NCI-H1105 treated with DMSO at 0.1 percent for 48 hours (cell line): ENCODE data around the gene GNL3L.
A peak's percentile ranks its signal among the peaks of the same experiment; 100 is the strongest.
"Not testable (repeated sequence)": the region's sequence is repeated elsewhere in the genome, so short reads cannot be mapped to it uniquely, and the experiment has no call there.

ENCODE experiments used
- DNase-seq: peaks from one replicate; lab custom pipeline; 2025; lab: John Stamatoyannopoulos, UW

The GNL3L gene, protein sequence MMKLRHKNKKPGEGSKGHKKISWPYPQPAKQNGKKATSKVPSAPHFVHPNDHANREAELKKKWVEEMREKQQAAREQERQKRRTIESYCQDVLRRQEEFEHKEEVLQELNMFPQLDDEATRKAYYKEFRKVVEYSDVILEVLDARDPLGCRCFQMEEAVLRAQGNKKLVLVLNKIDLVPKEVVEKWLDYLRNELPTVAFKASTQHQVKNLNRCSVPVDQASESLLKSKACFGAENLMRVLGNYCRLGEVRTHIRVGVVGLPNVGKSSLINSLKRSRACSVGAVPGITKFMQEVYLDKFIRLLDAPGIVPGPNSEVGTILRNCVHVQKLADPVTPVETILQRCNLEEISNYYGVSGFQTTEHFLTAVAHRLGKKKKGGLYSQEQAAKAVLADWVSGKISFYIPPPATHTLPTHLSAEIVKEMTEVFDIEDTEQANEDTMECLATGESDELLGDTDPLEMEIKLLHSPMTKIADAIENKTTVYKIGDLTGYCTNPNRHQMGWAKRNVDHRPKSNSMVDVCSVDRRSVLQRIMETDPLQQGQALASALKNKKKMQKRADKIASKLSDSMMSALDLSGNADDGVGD

DNA sequence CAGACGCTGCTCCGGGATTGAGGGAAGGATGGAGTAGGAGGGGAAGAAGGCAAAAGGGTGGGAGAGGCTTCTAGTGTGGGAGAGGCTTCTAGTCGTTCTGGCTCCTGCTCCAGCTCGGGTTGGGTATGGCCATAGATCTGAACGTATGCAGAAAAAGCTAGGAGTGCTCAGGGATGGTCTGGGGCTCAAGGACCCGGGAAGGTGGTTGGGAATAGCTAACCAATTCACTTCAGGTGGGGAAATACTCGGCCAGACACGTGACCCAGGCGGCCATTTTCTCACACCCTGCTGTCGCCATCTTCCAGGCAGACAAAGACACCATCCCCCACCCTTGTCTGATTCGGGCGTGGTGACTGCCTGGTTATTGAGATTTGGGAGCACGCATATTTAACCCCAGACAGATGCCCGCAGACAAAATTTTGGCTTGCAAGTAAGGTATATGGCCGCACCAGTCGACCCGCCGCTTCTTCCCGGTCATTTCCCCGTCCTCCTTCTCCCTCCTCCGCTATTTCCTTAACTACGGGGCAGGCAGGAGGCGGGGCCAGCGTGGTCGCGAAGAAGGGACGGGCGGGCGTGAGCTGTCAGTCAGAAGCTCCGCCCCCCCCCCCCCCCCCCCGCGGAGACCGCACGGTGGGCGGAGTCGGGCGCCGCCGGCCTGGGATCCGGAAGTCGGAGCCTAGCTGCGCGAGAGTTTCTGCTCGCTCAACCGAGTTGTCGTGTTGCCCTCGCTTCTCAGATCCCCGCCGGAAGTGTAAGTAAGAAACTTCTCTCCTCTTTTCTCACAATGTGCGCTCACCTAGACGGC is at the start of gene GNL3L:
GNL3L (plus strand) TSS at position 668 of the 805 bp plus-strand sequence. CDS start 2,348 bp downstream, outside the sequence.
- peak; percentile 84 for DNase-seq

DNA sequence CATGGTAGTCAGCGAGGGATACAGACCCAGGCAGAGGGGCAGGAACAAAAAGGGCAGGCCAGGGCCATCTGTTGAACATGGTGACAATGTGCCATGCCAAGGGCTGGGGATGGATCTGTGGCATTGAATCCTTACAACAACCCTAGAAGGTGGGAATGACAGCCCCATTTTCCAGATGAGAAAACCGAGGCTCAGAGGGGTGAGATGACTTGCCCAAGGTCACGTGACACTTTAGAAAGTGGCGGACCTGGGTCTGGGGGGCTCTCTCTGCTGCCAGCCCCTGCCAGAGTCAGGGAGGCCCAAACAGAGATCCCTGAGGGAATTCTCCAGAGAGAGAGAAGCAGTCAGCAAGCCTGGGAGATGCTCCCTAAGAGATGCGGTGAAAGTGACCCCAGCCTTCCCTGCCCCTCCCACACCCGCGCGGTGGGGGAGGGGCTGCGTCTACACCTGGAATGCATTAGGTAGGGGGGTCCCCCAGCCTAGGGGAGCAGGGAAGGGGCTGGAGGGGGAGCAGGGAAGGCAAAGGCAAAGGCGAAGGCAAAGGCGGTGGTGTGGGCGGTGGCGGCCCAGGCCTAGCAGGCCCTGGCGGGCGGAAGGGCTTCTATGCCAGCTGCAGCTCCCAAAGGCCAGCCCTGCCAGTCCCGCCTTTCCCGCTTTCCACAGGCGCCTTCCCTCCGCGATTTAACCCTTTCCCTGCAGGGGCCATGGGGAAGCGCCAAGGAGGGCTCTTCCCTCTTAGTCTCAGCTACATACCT is 47.0 kb upstream of the GNL3L start:
- no peak for DNase-seq

DNA sequence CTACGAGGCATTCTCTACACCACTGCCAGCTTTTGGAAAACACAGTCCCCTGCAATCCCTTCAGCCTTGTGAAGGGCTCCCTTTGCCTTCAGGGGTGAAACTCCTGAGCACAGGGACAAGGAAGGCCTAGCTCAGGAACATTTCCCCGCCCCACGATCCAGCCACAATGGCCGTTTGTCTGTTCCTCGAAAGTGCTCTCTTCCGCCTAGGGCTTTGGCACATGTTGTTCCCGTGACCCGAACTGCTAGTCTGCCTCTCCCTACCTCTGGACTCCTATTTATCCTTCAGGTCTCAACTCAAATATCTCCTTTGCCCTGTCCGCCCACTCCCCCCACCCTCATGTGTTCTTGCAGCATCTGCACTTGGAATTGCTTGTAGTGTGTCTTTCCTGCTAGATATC is 46.1 kb upstream of the GNL3L start:
- DNase-seq, result no peak

DNA sequence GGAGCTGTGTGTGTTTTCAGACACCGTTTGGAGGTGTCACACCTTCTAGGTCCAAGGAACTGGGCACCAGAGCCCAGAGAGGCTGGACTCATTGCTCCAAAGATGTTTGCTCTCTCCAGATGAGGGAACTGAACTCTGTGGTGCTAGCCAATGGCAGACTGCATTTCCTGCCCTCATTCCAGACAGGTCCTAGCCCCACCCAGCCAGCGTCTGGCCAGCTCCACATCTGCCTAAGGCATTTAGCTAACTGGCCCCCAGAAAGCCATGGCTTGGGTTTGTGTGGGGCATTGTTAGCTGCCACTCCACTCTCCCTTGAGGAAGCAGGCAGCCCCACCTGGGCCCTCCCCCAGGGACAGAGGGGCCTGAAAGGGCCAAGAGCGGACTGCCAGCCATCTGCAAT is 45.4 kb upstream of the GNL3L start:
- no peak for DNase-seq

DNA sequence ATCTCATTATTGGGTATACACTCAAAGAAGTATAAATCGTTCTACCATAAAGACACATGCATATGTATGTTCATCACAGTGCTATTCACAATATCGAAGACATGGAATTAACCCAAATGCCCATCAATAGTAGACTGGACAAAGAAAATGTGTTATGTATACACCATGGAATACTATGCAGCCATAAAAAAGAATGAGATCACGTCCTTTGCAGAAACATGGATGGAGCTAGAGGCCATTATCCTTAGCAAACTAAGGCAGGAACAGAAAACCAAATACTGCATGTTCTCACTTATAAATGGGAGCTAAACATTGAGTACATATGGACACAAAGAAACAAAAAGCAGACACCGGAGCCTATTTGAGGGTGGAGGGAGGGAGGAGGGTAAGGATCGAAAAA is 40.2 kb upstream of the GNL3L start:
- DNase-seq, result not testable (repeated sequence)

DNA sequence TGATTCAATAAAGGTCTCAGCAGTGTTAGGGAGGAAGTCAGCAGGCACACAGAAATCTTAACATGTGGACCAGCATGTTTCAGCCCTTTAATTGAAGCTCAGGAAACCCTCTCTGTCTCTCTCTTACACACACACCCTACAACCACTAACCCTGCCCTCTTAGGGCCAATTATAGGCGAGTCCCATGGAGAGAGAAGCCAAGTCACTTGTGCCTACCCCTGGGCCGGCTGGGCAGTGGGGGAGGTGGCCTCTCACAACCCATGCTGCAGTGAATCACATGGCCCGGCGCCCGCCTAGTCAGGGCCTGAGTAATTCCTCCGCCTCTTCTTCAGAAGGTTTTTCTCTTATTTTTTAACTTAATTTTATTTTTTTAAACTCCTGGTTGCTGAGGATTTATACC is 37.7 kb upstream of the GNL3L start:
- no peak for DNase-seq

DNA sequence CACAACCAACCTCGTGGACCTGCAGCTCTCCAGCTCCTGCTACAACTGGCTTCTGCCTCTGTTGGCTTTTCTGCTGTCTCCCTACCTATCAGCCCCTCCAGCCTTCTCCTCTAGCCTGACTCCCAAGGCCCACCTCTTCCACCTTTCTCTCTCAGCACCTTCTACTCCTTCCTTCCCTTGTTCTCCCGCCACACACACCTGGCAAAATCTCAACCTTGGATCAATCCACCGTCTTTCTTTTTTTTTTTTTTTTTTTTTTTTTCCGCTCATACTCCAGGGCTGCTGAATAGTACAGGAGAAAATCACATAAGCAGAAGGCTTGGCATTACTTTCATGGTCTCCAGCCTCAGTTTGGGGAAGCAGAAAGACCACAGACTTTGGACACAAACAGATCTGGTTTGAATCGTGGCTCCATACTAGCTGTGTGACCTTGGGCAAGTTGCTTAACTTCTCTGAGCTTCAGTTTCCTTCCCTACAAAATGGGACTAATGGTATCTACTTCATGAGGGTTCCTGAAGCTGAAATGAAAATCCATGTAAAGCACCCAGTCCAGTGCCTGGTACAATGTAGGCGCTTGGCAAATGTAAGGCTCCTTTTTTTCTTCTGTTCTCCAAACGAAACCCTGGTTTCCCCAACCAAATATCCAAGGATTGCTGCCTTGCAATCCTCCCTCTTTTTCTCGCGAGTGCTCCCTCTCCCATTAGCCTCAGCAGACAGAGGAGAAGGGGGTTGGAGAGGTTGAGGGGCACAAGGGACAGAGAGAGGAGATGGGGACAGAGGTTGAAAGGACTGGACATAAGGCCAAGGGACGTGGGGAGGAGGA is 35.6 kb upstream of the GNL3L start:
- no peak for DNase-seq

DNA sequence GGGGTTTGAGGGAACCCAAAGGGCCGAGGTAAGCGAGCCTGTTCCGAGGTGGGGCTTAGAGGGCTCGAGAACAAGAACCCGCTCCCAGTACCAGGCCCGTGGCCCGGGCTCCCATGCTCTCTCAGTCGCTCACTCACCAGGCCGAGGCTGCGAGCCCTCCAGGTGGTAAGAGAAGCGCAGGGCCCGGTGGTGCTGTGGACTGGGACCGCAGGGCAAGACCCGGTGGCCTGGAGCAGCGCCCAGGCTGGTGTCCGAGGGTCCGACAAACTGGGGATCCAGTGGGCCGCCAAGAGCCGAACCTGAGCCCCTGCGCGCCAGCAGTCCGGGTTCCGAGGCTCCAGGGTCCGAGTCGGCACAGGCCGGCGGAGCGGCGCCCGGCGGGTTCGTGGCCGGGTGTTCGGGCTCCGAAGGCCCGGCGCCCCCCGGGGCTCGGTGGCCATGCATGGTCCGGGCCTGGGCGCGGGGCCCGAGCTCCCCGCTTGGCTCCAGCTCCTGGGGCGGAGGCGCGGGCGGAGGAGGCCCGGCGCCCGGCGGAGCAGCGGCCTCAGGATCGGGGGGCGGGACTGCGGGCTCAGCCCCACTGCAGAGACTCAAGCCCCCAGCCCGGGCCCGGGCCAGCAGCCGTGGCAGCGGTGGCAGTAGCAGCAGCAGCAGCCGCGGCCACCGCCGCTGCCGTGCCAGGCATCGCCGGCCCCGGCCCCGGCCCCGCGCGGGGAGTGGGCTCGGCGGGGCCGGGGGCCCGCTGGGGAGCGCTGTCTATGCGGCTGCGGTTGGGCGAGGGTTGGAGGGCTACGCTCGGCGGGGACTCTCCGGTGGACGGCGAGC is 34.8 kb upstream of the GNL3L start:
- no peak for DNase-seq

DNA sequence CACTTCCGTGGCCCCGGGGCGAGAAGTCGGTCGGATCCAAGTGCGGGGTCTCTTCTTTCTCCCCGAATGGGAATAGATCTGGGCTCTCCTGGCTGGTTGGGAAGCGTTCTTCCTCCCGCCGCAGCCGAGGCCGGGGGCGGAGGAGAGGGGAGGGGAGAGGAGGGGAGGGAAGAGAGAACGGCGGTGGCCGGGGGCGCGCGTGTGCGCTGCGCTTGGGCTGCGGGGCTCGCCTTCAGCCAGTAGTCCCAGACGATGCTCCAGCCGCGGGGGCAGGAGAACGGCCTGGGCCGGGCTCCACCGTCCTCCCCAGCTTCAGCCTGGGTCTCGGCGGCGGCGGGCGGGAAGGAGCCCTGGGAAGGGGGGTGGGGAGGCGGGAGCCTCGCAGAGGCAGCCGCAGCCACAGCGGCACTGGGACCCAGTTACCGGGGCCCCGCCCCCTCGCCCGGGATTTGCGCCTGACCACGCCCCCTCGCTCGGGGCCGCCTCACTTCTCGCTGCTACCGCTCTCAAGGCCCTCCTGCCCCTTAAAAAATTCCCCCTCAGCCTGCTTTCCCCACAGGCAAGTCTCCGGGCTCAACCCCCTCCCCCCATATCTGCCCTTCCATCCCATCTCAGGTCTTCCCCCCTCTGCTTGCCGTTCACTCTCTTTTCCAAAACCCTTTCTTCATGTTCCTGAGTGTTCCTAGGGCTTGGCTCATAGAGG is 34.1 kb upstream of the GNL3L start, which contains the start of gene FGD1:
FGD1 (minus strand) TSS at position 421 of the 703 bp plus-strand sequence. CDS start 802 bp downstream, outside the sequence.
- DNase-seq, result peak; percentile 51

DNA sequence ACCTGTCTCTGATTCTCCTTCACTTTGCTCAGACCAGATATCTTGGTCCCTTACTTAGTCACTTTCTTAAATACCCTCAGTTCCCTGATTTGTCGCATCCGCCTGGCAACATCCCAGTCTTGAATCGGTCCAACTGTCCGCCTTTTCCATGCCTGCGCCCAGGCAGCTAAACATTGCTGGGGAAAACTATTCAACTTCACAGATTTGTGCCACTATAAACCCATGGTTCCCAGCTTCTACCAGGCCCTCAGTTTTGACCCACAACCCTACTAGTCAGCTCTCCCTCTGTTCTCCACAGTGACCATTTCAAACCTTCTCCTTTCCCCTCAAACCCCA is 33.5 kb upstream of the GNL3L start:
- no peak for DNase-seq

DNA sequence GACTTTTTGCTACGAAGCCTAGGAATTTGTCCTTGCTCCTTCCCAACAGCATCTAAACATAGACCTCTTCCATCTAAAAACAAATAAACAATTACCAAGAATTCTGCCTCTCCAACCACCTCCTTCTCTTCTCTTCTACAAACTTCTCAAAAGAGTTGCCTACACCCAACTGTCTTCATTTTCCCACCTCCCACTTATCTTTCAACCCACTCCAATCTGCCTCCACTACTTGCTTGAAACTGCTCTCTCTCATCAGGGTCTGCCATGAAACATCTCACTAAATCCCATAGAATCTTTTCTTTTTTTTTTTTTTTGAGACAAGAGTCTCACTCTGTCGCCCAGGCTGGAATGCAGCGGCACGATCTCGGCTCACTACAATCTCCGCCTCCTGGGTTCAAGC is 33.1 kb upstream of the GNL3L start:
- no peak for DNase-seq

DNA sequence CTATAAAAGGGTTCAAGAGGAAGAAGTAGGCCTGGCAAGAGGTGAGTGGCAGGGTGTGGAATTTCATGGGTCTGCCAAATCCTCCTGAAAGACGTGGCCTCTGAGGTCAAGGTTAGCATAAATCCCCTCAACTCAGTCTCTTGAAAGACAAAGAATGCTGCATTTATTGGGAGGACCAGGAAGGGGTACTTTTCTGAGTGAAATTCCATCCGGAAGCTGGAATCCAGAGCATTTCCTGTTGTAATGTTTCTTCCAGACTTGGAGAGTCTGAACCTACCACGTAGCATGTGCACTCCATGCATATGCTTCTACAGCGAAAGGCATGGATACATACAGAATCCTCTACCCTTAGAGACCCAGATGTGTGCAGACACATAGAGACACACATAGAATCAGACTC is 20.6 kb upstream of the GNL3L start:
- DNase-seq, result no peak

DNA sequence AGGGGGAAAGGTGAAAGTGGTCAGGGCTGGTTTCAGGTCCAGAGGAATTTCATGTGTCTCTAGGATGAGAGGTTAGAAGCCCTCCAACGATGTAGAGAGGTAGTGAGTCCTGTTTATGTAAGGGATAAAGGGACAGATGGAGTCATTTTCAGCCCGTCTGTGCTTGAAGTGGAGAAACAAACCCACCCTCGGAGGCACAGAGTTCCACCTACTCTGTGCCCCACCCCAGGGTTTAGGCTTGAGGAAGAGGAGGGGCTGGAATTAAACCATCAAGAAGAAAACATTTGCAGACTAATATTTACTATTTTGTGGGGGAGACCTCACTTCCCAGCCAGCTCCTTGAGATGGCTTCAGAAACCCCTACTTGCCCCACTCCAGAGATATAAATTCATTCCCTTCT is 868 bp upstream of the GNL3L start:
- peak; percentile 11 for DNase-seq

DNA sequence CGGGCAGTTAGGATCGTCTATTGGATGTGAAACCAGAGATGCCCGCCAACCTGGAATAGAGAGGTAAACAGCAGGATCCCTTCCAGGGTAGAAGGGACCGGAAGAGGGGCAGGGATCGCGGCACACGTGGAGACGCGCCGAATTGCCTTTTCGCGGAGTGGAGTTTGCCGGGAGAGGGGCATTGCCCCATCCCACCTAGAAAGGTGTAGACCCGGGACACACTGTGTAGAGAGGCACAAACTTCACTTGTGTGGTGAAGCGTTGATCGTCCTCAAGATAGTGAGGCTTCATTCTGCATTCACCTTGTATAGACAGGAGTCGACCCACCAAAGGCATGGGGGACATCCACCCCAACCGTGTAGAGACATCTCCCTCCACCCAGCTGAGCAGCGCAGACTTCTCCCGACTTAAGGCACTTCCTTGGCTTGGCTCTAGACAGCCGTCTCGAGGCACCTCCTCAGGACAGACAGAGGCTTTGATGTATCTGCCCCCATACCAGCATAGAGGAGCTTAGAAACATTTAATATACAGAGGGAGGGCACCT is 410 bp downstream of the GNL3L start:
- no peak for DNase-seq

DNA sequence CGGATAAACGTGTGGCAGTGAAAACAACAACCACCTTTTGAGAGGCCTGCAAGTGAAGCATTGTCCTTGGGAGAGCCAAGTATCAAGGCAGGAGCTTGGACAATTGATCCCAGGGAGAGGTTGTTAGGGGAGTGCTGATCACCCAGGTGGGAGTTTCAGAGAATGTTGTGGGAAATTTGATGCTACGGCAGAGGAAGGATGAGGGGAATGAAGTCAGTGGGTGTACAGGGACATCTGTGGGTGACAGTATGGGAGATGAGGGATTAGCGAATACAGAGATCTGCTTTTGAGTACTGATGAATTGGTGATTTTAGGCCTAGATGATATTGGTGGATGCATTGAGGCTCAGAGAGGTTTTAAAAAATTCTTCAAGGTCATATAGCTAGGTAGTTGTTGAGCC is 4.3 kb downstream of the GNL3L start:
- DNase-seq, result no peak

DNA sequence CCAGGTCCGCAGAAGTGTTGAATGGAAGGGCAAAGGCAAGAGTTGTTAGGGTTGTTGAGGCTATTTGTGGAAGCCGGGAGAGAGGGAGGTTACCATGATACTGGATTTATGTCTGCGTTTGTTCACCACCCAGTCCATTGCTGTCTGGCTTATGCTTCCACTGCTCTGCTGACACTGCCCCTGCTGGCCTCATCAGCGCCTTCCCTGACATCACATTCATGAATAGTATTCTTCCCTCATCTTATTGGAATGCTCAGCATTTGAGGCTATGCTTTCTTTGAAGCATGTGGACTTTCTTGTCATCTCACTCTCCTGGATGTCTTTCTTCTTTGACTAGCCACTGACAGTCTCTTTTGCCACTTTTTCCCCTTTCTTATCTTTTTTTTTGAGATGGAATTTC is 10.3 kb downstream of the GNL3L start:
- no peak for DNase-seq

DNA sequence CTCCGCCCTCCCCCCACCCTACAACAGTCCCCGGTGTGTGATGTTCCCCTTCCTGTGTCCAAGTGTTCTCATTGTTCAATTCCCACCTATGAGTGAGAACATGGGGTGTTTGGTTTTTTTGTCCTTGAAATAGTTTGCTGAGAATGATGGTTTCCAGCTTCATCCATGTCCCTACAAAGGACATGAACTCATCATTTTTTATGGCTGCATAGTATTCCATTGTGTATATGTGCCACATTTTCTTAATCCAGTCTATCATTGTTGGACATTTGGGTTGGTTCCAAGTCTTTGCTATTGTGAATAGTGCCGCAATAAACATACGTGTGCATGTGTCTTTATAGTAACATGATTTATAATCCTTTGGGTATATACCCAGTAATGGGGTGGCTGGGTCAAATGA is 12.2 kb downstream of the GNL3L start:
- DNase-seq, result not testable (repeated sequence)

DNA sequence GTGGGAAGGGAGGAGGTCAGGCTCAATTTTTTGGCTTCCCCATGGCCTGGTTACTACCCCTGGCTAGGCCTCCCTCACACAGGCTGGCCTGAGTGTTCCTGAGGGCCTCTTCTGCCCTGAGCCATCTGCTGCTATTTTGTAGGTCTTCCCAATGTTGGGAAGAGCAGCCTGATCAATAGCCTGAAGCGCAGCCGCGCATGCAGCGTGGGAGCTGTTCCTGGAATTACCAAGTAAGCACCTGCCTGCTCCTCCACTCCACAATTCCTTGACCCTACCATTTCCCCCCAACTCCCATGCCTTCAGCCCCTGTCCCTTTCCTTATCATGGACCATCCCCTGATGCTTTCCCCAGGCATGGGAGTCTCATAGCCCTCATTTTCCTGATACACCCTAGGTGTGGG is 20.8 kb downstream of the GNL3L start:
- DNase-seq, result no peak

DNA sequence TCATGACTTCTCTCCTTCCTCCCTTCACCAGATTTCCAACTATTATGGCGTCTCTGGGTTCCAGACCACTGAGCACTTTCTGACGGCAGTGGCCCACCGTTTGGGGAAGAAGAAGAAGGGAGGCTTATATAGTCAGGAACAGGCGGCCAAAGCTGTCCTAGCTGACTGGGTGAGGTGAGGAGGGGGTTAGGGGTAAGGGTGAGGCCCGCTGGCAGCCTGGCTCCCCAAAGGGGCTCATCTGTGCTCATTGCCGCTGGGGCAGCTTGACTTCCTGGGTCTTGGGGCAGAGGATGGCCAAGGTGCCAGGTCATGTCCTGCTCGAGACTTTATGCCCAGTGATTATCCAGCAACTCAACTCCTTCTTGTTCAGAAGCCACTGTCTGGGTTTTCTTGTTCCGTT is 21.8 kb downstream of the GNL3L start:
- DNase-seq, result no peak
